GM12878 (cell line): ENCODE data around the gene PITPNC1. TPM values are rescaled to one million over a fixed set of nuclear protein-coding genes. Genes with fewer than 3 reads are reported as not detected.

Experiments used
- ATF2 ChIP-seq: IDR thresholded peaks from 2 replicates; pipeline ENCODE4 v1.6.1; 2012; ENCODE audit warnings: low read length, inconsistent platforms
- BMI1 ChIP-seq: fragments of 450-650 bp; IDR thresholded peaks from 2 replicates; pipeline ENCODE4 v1.6.1; 2016; ENCODE audit warnings: mild to moderate bottlenecking, moderate library complexity, borderline replicate concordance
- CTCF ChIP-seq, 3 experiments: IDR thresholded peaks in 2 of 3; conservative IDR thresholded peaks in 1 of 3; 2 replicates each; pipeline ENCODE4 v1.5.1; 2011; ENCODE audit warnings: low read depth in 3 of 3, low read length in 3 of 3, mild to moderate bottlenecking in 3 of 3, control low read depth in 2 of 3, moderate library complexity in 2 of 3, inconsistent platforms in 1 of 3, mixed read lengths in 1 of 3; ENCODE audit not compliant: control insufficient read depth in 2 of 3, insufficient read depth in 1 of 3; ENCODE audit errors: extremely low read depth in 1 of 3
- EGR1 ChIP-seq, 2 experiments: IDR thresholded peaks; 1 replicate in 1 of 2; 2 replicates in 1 of 2; pipeline ENCODE4 v1.6.1; 2011 to 2012; ENCODE audit warnings: low read depth in 2 of 2, low read length in 2 of 2, borderline replicate concordance in 1 of 2, mild to moderate bottlenecking in 1 of 2, moderate library complexity in 1 of 2
- ETV6 ChIP-seq, 2 experiments: fragments of 450-650 bp in 1 of 2; IDR thresholded peaks in 1 of 2; conservative IDR thresholded peaks in 1 of 2; 2 replicates each; pipeline ENCODE4 v1.6.1; 2014; ENCODE audit warnings: antibody characterized with exemption in 1 of 2, borderline replicate concordance in 1 of 2, low read depth in 1 of 2, mild to moderate bottlenecking in 1 of 2, moderate library complexity in 1 of 2
- GABPA ChIP-seq: IDR thresholded peaks from 2 replicates; pipeline ENCODE4 v1.6.1; 2014; ENCODE audit warnings: antibody characterized with exemption, low read depth, mild to moderate bottlenecking, inconsistent platforms
- MTA3 ChIP-seq: IDR thresholded peaks from 2 replicates; pipeline ENCODE4 v1.6.1; 2012; ENCODE audit warnings: low read length, inconsistent platforms, borderline replicate concordance
- RAD51 ChIP-seq: fragments of 450-650 bp; IDR thresholded peaks from 2 replicates; pipeline ENCODE4 v1.6.1; 2016; ENCODE audit warnings: moderate library complexity, mild to moderate bottlenecking, inconsistent platforms
- RELB ChIP-seq: fragments of 450-650 bp; IDR thresholded peaks from 2 replicates; pipeline ENCODE4 v1.6.1; 2017; ENCODE audit warnings: low read depth, mild to moderate bottlenecking, moderate library complexity
- SIX5 ChIP-seq: IDR thresholded peaks from 2 replicates; pipeline ENCODE4 v1.6.1; 2011; ENCODE audit warnings: mild to moderate bottlenecking, low read depth, low read length, moderate library complexity; ENCODE audit not compliant: severe bottlenecking
- SKIL ChIP-seq: fragments of 450-650 bp; IDR thresholded peaks from 2 replicates; pipeline ENCODE4 v1.6.1; 2017; ENCODE audit warnings: mild to moderate bottlenecking, low read depth, inconsistent platforms; ENCODE audit not compliant: poor library complexity, severe bottlenecking
- SRF ChIP-seq, 2 experiments: IDR thresholded peaks; 2 replicates each; pipeline ENCODE4 v1.6.1; 2011; ENCODE audit warnings: low read depth in 2 of 2, low read length in 2 of 2, mild to moderate bottlenecking in 1 of 2, moderate library complexity in 1 of 2
- SUZ12 ChIP-seq: fragments of 200-600 bp; sonication (generic); IDR thresholded peaks from one replicate; pipeline ENCODE4 v1.6.1; 2018; ENCODE audit warnings: antibody characterized with exemption, mild to moderate bottlenecking; ENCODE audit not compliant: unreplicated experiment
- TCF7 ChIP-seq: IDR thresholded peaks from 2 replicates; pipeline ENCODE4 v1.6.1; 2014; ENCODE audit warnings: antibody characterized with exemption, borderline replicate concordance
- polyA plus RNA-seq, 11 experiments: library from polyadenylated mRNA; depleted of rRNA in 4 of 11; unstranded in 6 of 11; stranded (reverse) in 5 of 11; fragments of >200 nt; fragmentation: Nextera tagmentation in 4 of 11; fragmentation: Illumina TruSeq in 1 of 11; extraction: Ambion mirVana in 4 of 11; extraction: Trizol in 1 of 11; gene quantifications; 1 replicate in 1 of 11; 2 replicates in 10 of 11; pipeline versions ENCODE4 v1.2.1 to v1.2.3, GENCODE V29; 2011 to 2016; ENCODE audit warnings: inconsistent platforms in 2 of 11, missing spikeins in 2 of 11, low read depth in 1 of 11
- total RNA-seq, 4 experiments: library from RNA; depleted of rRNA in 3 of 4; stranded (reverse); fragments of >200 nt in 3 of 4; fragmentation: Illumina TruSeq in 1 of 4; extraction: Trizol in 1 of 4; gene quantifications; 2 replicates each; pipeline versions ENCODE4 v1.2.1 to v1.2.3, GENCODE V29; 2013 to 2021
- TF ChIP-seq, protein P1 (sequence below): fragments of 450-650 bp; IDR thresholded peaks from 2 replicates; pipeline ENCODE4 v1.6.1; 2017; ENCODE audit warnings: antibody characterized with exemption, mild to moderate bottlenecking, moderate library complexity
- TF ChIP-seq, protein P2 (sequence below): IDR thresholded peaks from 2 replicates; pipeline ENCODE4 v1.6.1; 2012; ENCODE audit warnings: low read depth, low read length, improper control_type of control experiment

PITPNC1 gene
- total and polyA plus RNA-seq, 10 of the 15 experiments (the other 5 are each of a cell fraction or from before 2014, with no cell fraction given) = 12.2 to 62.4 (median 47.3) TPM

DNA sequence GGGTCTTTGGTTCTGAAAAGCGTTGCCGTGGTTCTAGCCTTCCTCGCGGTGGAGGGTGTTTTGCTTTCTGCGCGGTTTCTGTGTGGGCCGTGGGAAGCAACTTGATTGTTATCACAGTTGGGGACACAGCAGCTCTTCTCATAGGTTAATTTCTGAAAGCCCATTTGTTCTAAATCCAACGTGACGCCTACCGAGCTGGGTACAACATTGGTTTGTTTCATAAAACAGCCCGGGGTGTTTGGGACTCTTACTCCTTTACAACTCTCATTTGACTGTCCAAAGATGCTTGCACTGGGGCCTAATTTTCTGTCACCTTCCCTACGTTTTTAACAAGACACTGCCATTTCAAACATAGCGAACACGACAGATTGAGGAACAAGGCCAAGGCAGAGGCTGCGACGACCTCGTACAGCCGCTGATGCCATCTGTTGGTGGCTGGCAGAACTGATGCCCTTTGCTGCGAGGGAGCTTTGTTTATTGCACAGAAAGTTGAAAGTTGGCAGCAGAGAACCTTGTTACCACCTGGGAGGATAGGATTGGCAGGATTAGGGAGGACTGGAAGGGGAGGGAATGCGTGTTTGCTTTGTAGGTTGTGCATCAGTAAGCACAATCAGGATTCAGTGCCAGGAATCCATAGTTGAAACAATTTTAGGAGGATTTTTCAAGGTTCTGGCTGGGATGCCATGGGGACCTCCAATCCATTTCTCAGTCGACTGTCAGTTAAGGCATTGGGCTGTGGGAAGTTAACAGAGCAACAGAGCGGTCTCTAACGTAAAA lies 98.3 kb downstream of the PITPNC1 start (continued):
- TF ChIP-seq ETV6 (conservative IDR thresholded peaks at IDR 0.05 in 1 of 2, IDR thresholded peaks at IDR 0.05 in 1 of 2; ENCODE audit: borderline replicate concordance in 1 of 2, low read depth in 1 of 2) (no peak), SIX5 (no peak), EGR1 (IDR thresholded peaks at IDR 0.05; ENCODE audit: borderline replicate concordance in 1 of 2, low read depth in 2 of 2, low read length in 2 of 2) (no peak), CTCF (IDR thresholded peaks at IDR 0.05 in 2 of 3, conservative IDR thresholded peaks at IDR 0.05 in 1 of 3; ENCODE audit: control insufficient read depth in 2 of 3, extremely low read depth in 1 of 3, insufficient read depth in 1 of 3, low read depth in 3 of 3, low read length in 3 of 3) (peak; percentile 95 to 99 (median 96); a peak in 5 of 6 replicates), SUZ12 (no peak), RELB (no peak), SKIL (peak; percentile 36), MTA3 (peak; percentile 55; the same call in 1 of the 2 replicates), TCF7 (no peak), SRF (IDR thresholded peaks at IDR 0.05; ENCODE audit: low read depth in 2 of 2, low read length in 2 of 2) (0 out of 4 replicates have a peak, but pooled peaks of 1 of the 2 experiments have one; percentile 27), BMI1 (no peak), RAD51 (no peak), ATF2 (no peak), GABPA (no peak)
- TF ChIP-seq, protein P1, sequence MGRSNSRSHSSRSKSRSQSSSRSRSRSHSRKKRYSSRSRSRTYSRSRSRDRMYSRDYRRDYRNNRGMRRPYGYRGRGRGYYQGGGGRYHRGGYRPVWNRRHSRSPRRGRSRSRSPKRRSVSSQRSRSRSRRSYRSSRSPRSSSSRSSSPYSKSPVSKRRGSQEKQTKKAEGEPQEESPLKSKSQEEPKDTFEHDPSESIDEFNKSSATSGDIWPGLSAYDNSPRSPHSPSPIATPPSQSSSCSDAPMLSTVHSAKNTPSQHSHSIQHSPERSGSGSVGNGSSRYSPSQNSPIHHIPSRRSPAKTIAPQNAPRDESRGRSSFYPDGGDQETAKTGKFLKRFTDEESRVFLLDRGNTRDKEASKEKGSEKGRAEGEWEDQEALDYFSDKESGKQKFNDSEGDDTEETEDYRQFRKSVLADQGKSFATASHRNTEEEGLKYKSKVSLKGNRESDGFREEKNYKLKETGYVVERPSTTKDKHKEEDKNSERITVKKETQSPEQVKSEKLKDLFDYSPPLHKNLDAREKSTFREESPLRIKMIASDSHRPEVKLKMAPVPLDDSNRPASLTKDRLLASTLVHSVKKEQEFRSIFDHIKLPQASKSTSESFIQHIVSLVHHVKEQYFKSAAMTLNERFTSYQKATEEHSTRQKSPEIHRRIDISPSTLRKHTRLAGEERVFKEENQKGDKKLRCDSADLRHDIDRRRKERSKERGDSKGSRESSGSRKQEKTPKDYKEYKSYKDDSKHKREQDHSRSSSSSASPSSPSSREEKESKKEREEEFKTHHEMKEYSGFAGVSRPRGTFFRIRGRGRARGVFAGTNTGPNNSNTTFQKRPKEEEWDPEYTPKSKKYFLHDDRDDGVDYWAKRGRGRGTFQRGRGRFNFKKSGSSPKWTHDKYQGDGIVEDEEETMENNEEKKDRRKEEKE = no peak
- TF ChIP-seq, protein P2, sequence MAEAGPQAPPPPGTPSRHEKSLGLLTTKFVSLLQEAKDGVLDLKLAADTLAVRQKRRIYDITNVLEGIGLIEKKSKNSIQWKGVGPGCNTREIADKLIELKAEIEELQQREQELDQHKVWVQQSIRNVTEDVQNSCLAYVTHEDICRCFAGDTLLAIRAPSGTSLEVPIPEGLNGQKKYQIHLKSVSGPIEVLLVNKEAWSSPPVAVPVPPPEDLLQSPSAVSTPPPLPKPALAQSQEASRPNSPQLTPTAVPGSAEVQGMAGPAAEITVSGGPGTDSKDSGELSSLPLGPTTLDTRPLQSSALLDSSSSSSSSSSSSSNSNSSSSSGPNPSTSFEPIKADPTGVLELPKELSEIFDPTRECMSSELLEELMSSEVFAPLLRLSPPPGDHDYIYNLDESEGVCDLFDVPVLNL = no peak
